GM19455 (cell line): ENCODE results near the gene ZNF346.

Source experiments
- ATAC-seq: cut with Tn5 transposase; IDR thresholded peaks from one replicate; pipeline ENCODE4 v1.9.1; 2021; ENCODE audit not compliant: unreplicated experiment

Gene ZNF346

DNA sequence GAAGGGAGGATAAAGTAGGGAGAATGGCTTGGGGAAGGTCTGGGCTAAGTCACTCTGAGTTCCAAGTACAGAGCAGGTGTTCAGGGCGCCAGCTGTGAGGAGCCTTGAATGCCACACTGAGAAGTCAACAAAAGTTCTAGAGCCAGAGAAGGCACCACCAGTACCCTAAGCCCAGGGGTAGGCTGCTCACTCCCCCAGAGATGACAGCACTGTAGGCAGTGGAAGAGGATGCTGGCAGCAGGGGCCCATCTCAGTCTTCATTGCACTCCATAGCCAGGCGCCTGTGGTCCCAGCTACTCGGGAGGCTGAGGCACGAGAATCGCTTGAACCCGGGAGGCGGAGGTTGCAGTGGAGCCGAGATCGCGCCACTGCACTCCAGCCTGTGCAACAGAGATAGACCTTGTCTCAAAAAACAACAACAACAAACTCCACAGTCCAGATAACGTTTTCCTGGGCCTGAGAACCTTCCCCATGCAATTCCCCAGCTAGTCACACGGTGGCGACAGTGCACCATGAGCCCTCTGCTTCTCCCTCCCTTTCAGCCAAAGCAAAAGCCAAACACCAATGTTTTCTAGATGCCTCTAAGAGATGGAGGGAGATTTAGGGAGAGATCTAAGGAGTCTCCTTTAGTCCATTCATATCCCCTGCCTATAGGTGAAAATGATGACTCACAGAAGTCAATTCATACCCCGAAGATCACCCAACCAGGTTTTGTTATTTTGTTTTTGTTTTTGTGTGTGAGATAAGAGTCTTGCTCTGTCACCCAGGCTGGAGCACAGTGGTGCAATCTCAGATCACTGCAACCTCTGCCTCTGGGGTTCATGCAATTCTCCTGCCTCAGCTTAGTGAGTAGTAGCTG lies 91.3 kb downstream of the ZNF346 start:
- ATAC-seq = no peak

DNA sequence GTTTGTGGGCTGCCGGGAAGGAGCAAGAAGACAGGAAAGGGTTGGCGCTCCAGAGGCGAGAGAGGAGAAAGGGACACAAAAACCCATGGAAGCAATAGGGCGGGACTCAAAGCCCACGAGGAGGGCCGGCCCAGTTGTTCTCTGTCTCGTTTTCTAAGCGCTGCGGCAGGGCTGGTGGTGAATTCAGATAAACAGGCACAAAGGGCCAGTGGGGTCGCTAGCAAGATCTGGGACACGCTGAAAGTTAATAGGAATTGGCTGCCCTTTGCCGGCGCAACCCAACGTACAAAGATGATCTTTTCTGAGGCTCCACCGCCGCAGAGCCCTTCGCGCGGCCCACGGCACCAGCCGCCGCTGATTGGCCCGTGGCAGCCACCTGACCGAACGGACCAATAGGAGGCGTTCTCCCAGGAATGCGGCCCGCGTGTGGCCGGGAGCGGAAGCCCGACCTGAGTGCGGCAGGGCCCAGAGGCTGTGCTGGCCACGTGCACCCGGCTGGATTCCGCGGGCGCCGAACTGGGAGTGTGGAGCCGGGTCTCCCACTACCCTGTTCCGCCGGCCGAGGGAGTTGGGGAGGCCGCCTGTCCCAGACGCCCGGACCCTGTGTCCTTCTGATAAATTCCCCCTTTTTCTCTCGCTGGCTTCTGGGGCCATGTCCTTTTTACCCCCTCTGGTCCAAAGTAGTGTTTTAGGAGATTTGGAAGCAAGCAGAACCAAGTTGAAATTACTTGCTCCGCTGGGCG lies 94.3 kb downstream of the ZNF346 start:
- peak; percentile 53 for ATAC-seq

- ATAC-seq = no peak
Observed at GRCh38 chr5:177117441-177118045, 95.0 kb downstream of the ZNF346 start.

DNA sequence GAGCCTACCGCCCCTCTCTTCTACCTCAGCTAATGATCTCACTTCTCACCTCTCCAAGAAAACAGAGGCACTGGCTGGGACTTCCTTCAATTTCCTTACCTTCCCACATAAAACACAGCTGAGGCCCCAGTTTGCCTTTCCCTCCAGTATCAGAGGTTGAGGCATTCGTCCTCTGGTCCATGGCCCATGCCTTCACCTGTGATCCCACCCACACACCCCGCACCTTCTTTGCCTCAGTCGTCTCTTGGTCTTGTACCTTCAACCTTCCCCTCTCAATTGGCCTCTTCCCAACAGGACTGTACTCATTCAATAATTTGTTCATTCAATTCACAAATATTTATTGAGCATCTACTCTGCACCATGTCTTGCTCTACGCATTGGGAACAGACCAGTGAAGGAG lies 100.1 kb downstream of the ZNF346 start:
- ATAC-seq = no peak

DNA sequence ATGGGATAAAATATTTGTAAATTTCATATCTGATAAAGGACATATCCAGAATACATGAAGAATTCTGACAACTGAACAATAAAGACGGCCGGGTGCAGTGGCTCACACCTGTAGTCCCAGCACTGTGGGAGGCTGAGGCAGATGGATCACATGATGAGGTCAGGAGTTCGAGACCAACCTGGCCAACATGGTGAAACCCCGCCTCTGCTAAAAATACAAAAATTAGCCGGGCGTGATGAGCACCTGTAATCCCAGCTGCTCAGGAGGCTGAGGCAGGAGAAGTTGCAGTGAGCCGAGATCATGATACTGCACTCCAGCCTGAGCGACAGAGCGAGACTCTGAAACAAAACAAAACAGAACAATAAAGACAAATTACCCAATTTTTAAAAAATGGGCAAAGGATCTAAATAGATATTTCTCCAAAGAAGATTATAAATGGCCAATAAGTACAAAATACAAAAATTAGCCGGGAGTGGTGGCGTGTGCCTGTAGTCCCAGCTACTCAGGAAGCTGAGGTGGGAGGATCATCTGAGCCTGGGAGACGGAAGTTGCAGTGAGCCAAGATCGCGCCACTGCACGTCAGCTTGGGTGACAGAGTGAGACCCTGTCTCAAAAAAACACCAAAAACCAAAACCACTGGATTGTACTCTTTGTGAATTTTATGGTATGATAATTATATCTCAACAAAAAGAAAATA lies 101.4 kb downstream of the ZNF346 start:
- peak; percentile 54 for ATAC-seq

DNA sequence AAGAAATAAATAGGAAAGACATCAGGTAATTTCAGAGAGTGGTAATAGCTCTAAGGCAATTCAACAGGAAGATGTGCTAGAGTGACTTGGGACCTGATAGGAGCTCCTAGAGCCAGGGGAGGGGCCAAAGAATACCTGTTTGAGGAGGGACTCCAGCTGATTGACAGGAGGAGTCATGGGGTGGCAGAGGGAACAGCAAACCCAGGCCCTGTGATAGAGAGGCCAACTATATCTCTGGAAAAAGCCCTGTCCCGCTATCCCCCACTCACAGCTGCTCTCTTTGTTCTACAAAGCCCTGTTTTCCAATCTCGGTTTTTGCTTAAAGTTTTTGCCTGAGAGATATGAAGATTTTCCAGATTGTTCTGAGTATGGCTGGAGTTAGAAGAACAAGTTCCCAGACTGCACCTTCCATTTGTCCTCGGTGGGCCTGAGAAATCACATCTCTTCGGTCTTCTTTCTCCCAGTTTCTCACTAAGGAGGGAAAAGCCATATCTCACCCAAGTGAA lies 102.0 kb downstream of the ZNF346 start:
- ATAC-seq = peak; percentile 50

DNA sequence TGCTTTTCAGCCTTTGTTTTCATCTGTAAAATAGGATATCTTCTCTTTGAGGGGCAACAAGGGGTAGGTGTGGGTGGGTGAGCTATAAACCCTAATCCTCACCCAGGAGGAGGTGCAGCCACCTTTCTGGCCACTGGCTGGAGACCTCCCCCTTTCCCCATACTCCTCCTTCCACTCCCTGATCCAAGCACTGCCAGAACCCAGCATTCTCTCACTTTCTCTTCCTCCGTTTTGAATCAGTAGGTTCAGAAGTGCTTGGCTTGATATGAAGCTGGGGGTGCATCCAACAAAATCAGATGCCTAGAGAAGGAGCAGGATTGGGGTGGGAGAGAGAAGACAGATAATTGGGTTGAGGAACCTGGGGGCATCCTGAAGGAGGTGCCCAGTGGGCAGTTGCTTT lies 104.3 kb downstream of the ZNF346 start:
- no peak for ATAC-seq

- ATAC-seq = no peak
Observed at GRCh38 chr5:177128551-177128981, 106.1 kb downstream of the ZNF346 start.

DNA sequence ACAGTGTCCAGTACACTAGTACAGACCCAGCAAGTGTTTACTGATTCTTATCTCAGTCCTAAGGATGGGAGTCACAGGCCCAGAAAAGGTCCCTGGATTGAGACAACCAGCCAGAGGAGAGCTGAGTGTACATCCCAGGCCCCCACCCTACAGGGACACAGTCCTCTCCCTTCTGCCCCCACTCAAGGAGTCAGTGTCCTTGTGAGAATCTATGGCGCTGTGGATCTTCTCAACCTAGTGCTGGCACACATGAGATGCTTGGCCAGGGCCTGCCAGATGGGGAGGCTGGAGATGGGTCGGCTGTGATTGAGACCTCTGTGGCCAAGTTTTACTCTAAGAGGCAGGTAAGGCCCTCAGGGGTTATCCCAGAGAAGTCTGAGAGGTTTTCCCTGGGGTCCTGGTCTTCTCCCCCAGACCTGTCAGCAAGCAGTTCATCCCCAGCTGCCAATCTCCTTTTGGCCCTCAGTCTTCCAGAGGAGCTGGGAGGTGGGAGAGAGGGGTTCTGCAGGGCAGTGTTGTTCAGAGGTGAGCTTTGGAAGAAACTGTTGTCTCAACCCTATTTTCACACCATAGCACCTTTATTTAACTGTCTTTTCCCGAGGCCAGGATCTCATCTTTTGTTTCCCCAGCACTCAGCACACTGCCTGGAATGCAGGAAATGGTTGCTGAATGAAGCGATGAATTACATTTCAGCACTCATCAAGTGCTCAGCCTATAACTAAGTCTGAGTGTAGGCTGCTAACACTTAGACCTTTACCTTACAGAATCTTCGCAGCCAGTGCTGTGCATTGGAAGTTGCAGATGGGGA lies 107.9 kb downstream of the ZNF346 start:
- ATAC-seq = no peak
